ENCODE data around the gene NAA40. TPM values are rescaled to one million over a fixed set of nuclear protein-coding genes. Genes with fewer than 3 reads are reported as not detected.

Gene NAA40
- total RNA-seq, 1 experiment from 2014 or later: 43.7 TPM

DNA sequence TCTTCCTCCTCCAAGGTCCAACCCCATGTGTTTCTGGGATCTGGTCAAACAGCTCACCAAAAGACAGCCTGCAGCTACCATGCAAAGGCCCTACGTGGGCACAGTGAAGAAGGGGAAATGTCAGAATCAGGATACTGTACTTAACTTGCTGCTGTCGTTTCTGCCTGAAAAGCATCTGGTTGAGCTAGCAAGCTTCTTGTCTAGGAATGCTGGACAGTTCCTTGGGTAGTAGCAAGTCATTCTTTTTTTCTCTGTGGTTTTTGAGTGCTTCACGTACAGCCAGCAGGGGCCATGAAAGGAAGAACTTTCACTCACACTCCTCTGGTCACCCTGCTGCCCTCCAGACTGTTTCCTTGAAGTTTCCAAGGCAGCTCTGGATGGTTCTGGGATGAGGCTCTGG is 46.6 kb upstream of the NAA40 start:
- Mint-ChIP-seq H3K36me3 (ENCODE audit: insufficient read depth, unreplicated experiment) (peaks cover 61% of the 10 kb centered on the region), H3K27me3 (ENCODE audit: insufficient read depth, unreplicated experiment) (no peaks in the 10 kb centered on the region), H3K27ac (ENCODE audit: unreplicated experiment) (no peak overlapping the region), H3K4me1 (ENCODE audit: low read depth, unreplicated experiment) (peaks cover 30% of the 10 kb centered on the region), H3K4me3 (ENCODE audit: unreplicated experiment) (no peak overlapping the region), H3K9me3 (ENCODE audit: unreplicated experiment) (no peaks in the 10 kb centered on the region)
- CTCF ChIA-PET: interaction anchor here (0.6 to 1.6 kb wide), 2 partner anchors 54 to 203 kb away, joined by 3 to 5 read pairs; partner anchors contain the start of gene MARK2
- POLR2A ChIA-PET: interaction anchor here (0.6 to 0.7 kb wide), 3 partner anchors 14 to 82 kb away, joined by 3 to 4 read pairs (median 3); partner anchors contain the start of gene COX8A
- intact Hi-C loops (cut with micrococcal nuclease; ENCODE audit: unreplicated experiment): no loop called here
- Histone ChIP-seq H3K27me3 (replicated peaks; ENCODE audit: control insufficient read depth, insufficient read depth, low read length) (no peaks in the 10 kb centered on the region), H3K9me3 (no peaks in the 10 kb centered on the region), H3K4me1 (peaks cover 28% of the 10 kb centered on the region), H3K36me3 (ENCODE audit: control insufficient read depth, insufficient read depth, low read length) (peaks cover 2% of the 10 kb centered on the region), H3K4me3 (ENCODE audit: low read depth, low read length) (no peak overlapping the region)
- no TSS peak for BruUV-seq (replicated peaks)
- no peak for DNase-seq
- no peak for TF ChIP-seq CTCF (IDR thresholded peaks at IDR 0.05; ENCODE audit: insufficient read depth in 1 of 2, low read depth in 1 of 2, low read length in 1 of 2, severe bottlenecking in 1 of 2, unreplicated experiment in 1 of 2)

GRCh38 chr11:63893355-63893754 is 45.4 kb upstream of the NAA40 start:
- POLR2A ChIA-PET: no interaction called here
- BruUV-seq (replicated peaks): no TSS peak
- no peaks in the 10 kb centered on the region for H3K27me3 ChIP-seq (replicated peaks; ENCODE audit: control insufficient read depth, insufficient read depth, low read length)
- intact Hi-C loops (cut with micrococcal nuclease; ENCODE audit: unreplicated experiment): no loop called here
- Mint-ChIP-seq H3K9me3 (ENCODE audit: unreplicated experiment) (no peaks in the 10 kb centered on the region), H3K4me3 (ENCODE audit: unreplicated experiment) (no peak overlapping the region), H3K27ac (ENCODE audit: unreplicated experiment) (no peak overlapping the region), H3K4me1 (ENCODE audit: low read depth, unreplicated experiment) (peaks cover 25% of the 10 kb centered on the region), H3K27me3 (ENCODE audit: insufficient read depth, unreplicated experiment) (no peaks in the 10 kb centered on the region), H3K36me3 (ENCODE audit: insufficient read depth, unreplicated experiment) (peaks cover 70% of the 10 kb centered on the region)
- TF ChIP-seq CTCF (IDR thresholded peaks at IDR 0.05; ENCODE audit: insufficient read depth in 1 of 2, low read depth in 1 of 2, low read length in 1 of 2, severe bottlenecking in 1 of 2, unreplicated experiment in 1 of 2): no peak
- peaks cover 19% of the 10 kb centered on the region for H3K4me1 ChIP-seq
- H3K9me3 ChIP-seq: no peaks in the 10 kb centered on the region
- H3K4me3 ChIP-seq (ENCODE audit: low read depth, low read length): no peak overlapping the region
- DNase-seq: no peak
- CTCF ChIA-PET: interaction anchor here (0.7 kb wide), 1 partner anchor 76 kb away, joined by 6 read pairs; no protein-coding TSS in a partner anchor
- H3K36me3 ChIP-seq (ENCODE audit: control insufficient read depth, insufficient read depth, low read length): peaks cover 3% of the 10 kb centered on the region

- no peak overlapping the region for H3K4me3 Mint-ChIP-seq (ENCODE audit: unreplicated experiment)
- BruUV-seq (replicated peaks): no TSS peak
These were observed 42.7 kb upstream of the NAA40 start for GRCh38 chr11:63896071-63896470.

More at GRCh38 chr11:63896071-63896470, 42.7 kb upstream of the NAA40 start:
- Mint-ChIP-seq H3K27me3 (ENCODE audit: insufficient read depth, unreplicated experiment) (no peaks in the 10 kb centered on the region), H3K36me3 (ENCODE audit: insufficient read depth, unreplicated experiment) (peaks cover 78% of the 10 kb centered on the region), H3K4me1 (ENCODE audit: low read depth, unreplicated experiment) (no peaks in the 10 kb centered on the region), H3K9me3 (ENCODE audit: unreplicated experiment) (no peaks in the 10 kb centered on the region), H3K27ac (ENCODE audit: unreplicated experiment) (no peak overlapping the region)
- Histone ChIP-seq H3K9me3 (no peaks in the 10 kb centered on the region), H3K27me3 (replicated peaks; ENCODE audit: control insufficient read depth, insufficient read depth, low read length) (no peaks in the 10 kb centered on the region), H3K4me1 (no peaks in the 10 kb centered on the region), H3K36me3 (ENCODE audit: control insufficient read depth, insufficient read depth, low read length) (peaks cover 9% of the 10 kb centered on the region), H3K4me3 (ENCODE audit: low read depth, low read length) (no peak overlapping the region)
- CTCF ChIA-PET: no interaction called here
- POLR2A ChIA-PET: no interaction called here
- DNase-seq: no peak
- TF ChIP-seq CTCF (IDR thresholded peaks at IDR 0.05; ENCODE audit: insufficient read depth in 1 of 2, low read depth in 1 of 2, low read length in 1 of 2, severe bottlenecking in 1 of 2, unreplicated experiment in 1 of 2): no peak
- intact Hi-C loops (cut with micrococcal nuclease; ENCODE audit: unreplicated experiment): no loop called here
